Endothelial cell of umbilical vein (primary cell): ENCODE data around the gene BTBD18. TPM values are rescaled to one million over a fixed set of nuclear protein-coding genes. Genes with fewer than 3 reads are reported as not detected.
A peak's percentile ranks its signal among the peaks of the same experiment; 100 is the strongest.

ENCODE experiments used
- BruUV-seq: library from RNA; stranded (reverse); fragments of 400-500 nt; replicated peaks from 2 replicates; lab custom pipeline; 2021; lab: Mats Ljungman, UMichigan
- CTCF ChIA-PET: fragments of 300-600, 350-600 bp; sonication (Branson Sonifier 250); formaldehyde crosslinking; loops from one replicate; lab custom pipeline; 2021; ENCODE audit warnings: antibody characterized with exemption, inconsistent platforms; lab: Charles Lee
- POLR2A ChIA-PET: fragments of 300-600, 350-600 bp; sonication (Branson Sonifier 250); formaldehyde crosslinking; loops from one replicate; lab custom pipeline; 2021; ENCODE audit warnings: antibody characterized with exemption, inconsistent platforms; lab: Charles Lee
- DNase-seq: peaks from one replicate; pipeline ENCODE4 v3.0.0-alpha.2; 2011; ENCODE audit warnings: low read depth, low spot score
- FAIRE-seq: peaks from 2 replicates; lab custom pipeline; 2011; peaks lifted over from hg19 to GRCh38; lab: Jason Lieb, UNC
- H2AFZ ChIP-seq: 2 replicates; pipeline ENCODE4 v1.6.0; 2012; ENCODE audit warnings: low read depth, low read length, control low read depth, inconsistent platforms
- H3K27ac ChIP-seq: 2 replicates; pipeline ENCODE4 v1.5.1; 2011; ENCODE audit warnings: low read depth, mild to moderate bottlenecking, control low read depth, low read length, moderate library complexity; ENCODE audit not compliant: insufficient read depth
- H3K27me3 ChIP-seq, 2 experiments: 2 replicates each; pipeline versions ENCODE4 v1.6.0 to v1.6.1; 2011; ENCODE audit warnings: low read length in 2 of 2, mixed read lengths in 1 of 2; ENCODE audit not compliant: control insufficient read depth in 2 of 2, insufficient read depth in 2 of 2
- H3K36me3 ChIP-seq, 2 experiments: 2 replicates in 1 of 2; 3 replicates in 1 of 2; pipeline ENCODE4 v1.5.1; 2011; ENCODE audit warnings: low read length in 2 of 2, mild to moderate bottlenecking in 1 of 2, moderate library complexity in 1 of 2; ENCODE audit not compliant: control insufficient read depth in 2 of 2, insufficient read depth in 2 of 2; ENCODE audit errors: extremely low read depth in 1 of 2
- H3K4me1 ChIP-seq: 3 replicates; pipeline ENCODE4 v1.5.1; 2011; ENCODE audit warnings: mild to moderate bottlenecking, low read length; ENCODE audit not compliant: control insufficient read depth, insufficient read depth; ENCODE audit errors: extremely low read depth
- H3K4me2 ChIP-seq: 2 replicates; pipeline ENCODE4 v1.6.1; 2011; ENCODE audit warnings: low read length, control low read depth, mixed read lengths; ENCODE audit not compliant: insufficient read depth
- H3K4me3 ChIP-seq, 3 experiments: fragments of 200-600 bp in 1 of 3; sonication (generic), shearing (Covaris generic) in 1 of 3; replicated peaks in 1 of 3; 2 replicates each; pipeline ENCODE4 v1.5.1; 2011 to 2016; ENCODE audit warnings: control low read depth in 3 of 3, low read length in 3 of 3, mild to moderate bottlenecking in 2 of 3, inconsistent platforms in 1 of 3, low read depth in 1 of 3, moderate library complexity in 1 of 3; ENCODE audit not compliant: insufficient read depth in 1 of 3
- H3K79me2 ChIP-seq: 2 replicates; pipeline ENCODE4 v1.6.0; 2012; ENCODE audit warnings: low read length, inconsistent platforms; ENCODE audit not compliant: control insufficient read depth, insufficient read depth
- H3K9ac ChIP-seq: replicated peaks from 2 replicates; pipeline ENCODE3; 2011; ENCODE audit warnings: low read length, control low read depth; ENCODE audit not compliant: insufficient read depth; ENCODE audit errors: extremely low read depth
- H3K9me1 ChIP-seq: replicated peaks from 3 replicates; pipeline ENCODE4 v1.6.0; 2011; ENCODE audit warnings: mild to moderate bottlenecking, low read length; ENCODE audit not compliant: control insufficient read depth, insufficient read depth; ENCODE audit errors: extremely low read depth
- H3K9me3 ChIP-seq: replicated peaks from 2 replicates; pipeline ENCODE4 v1.5.1; 2012; ENCODE audit warnings: low read length, inconsistent platforms; ENCODE audit not compliant: control insufficient read depth, insufficient read depth
- H4K20me1 ChIP-seq: replicated peaks from 2 replicates; pipeline ENCODE3; 2011; ENCODE audit warnings: mild to moderate bottlenecking, low read length; ENCODE audit not compliant: control insufficient read depth, insufficient read depth; ENCODE audit errors: extremely low read depth
- FOS ChIP-seq: IDR thresholded peaks from 2 replicates; pipeline ENCODE4 v1.6.1; 2011; ENCODE audit warnings: mild to moderate bottlenecking, low read length, moderate library complexity, borderline replicate concordance; ENCODE audit not compliant: insufficient read depth
- MYC ChIP-seq: IDR thresholded peaks from one replicate; pipeline ENCODE4 v1.6.1; 2011; ENCODE audit warnings: mild to moderate bottlenecking, low read depth, low read length
- POLR2A ChIP-seq: IDR thresholded peaks from 2 replicates; pipeline ENCODE4 v1.6.1; 2012; ENCODE audit warnings: low read depth, mild to moderate bottlenecking, control low read depth, low read length
- POLR2AphosphoS5 ChIP-seq: IDR thresholded peaks from 2 replicates; pipeline ENCODE4 v1.6.1; 2012; ENCODE audit warnings: low read depth, mild to moderate bottlenecking, control low read depth, low read length, moderate library complexity; ENCODE audit not compliant: insufficient read depth
- dilution Hi-C: fragments of 300-500 bp; cut with MboI; formaldehyde crosslinking; loops from one replicate; pipeline ENCODE4 v1.15.0; 2019; ENCODE audit warnings: low sequenced_read_pairs; ENCODE audit not compliant: extremely low pct_ligation_motif_present
- intact Hi-C: fragments of 100-400 bp; cut with micrococcal nuclease; formaldehyde crosslinking; loops from one replicate; pipeline ENCODE4 v1.10.0; 2022
- polyA plus RNA-seq, 4 experiments: library from polyadenylated mRNA; depleted of rRNA in 3 of 4; stranded (reverse) in 3 of 4; unstranded in 1 of 4; fragments of >200 nt; gene quantifications; 2 replicates each; pipeline versions ENCODE4 v1.2.1 to v1.2.3, GENCODE V29; 2011 to 2012; ENCODE audit warnings: missing spikeins in 1 of 4
- total RNA-seq: library from RNA; stranded (reverse); gene quantifications from 2 replicates; pipeline ENCODE4 v1.2.3, GENCODE V29; 2021
- TF ChIP-seq, protein P1 (sequence below): IDR thresholded peaks from 2 replicates; pipeline ENCODE4 v1.6.1; 2011; ENCODE audit not compliant: insufficient read depth, insufficient read length
- TF ChIP-seq, protein P2 (sequence below), 2 donors: IDR thresholded peaks; 1 replicate in 1 of 2; 2 replicates in 1 of 2; pipeline ENCODE4 v1.5.1; 2011; ENCODE audit warnings: low read length in 2 of 2, mild to moderate bottlenecking in 2 of 2, moderate library complexity in 2 of 2, control low read depth in 1 of 2, inconsistent platforms in 1 of 2, low read depth in 1 of 2; ENCODE audit not compliant: insufficient read depth in 1 of 2; ENCODE audit errors: extremely low read depth in 1 of 2

Gene BTBD18
- total and polyA plus RNA-seq, 2 donors (not counting 3 experiments of a cell fraction or from before 2014, with no cell fraction given), result not detected

DNA sequence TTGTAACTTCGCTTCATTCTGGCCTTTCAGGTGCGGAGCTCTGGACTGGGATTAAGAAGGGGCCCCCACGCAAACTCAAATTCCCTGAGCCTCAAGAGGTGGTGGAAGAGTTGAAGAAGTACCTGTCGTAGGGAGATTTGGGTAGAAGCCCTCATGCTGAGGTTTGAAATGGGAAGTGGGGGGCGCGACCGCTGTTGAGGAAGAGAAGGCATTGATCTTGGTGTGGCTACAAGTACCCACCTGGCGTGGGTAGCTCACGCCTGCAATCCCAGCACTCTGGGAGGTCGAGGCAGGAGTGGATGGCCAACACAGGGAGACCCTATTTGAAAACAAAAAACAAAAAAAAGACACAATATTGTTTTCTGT is 9.5 kb downstream of the BTBD18 start:
- no peak for DNase-seq
- CTCF ChIA-PET, result interaction anchor here (1.0 to 3.5 kb wide), 6 partner anchors 10 to 98 kb away, joined by 3 to 45 read pairs (median 4); partner anchors contain the start of genes BTBD18 and MED19
- no peak for TF ChIP-seq FOS
- peaks cover 2 to 21% of the 10 kb centered on the region in 2 experiments for H3K36me3 ChIP-seq
- H3K4me1 ChIP-seq, result peaks cover 11% of the 10 kb centered on the region
- BruUV-seq, result TSS peak; percentile 31
- H4K20me1 ChIP-seq, result no peaks in the 10 kb centered on the region
- H3K27ac ChIP-seq, result peak overlapping the region; percentile 71
- H3K27me3 ChIP-seq, result no peaks in the 10 kb centered on the region
- peak overlapping the region; percentile 55 to 94 (median 75) for H3K4me3 ChIP-seq
- peak overlapping the region; percentile 76 for H3K9ac ChIP-seq
- H3K79me2 ChIP-seq, result peaks cover 12% of the 10 kb centered on the region
- dilution Hi-C loops (no loop called here), intact Hi-C loops (no loop called here)
- no peaks in the 10 kb centered on the region for H3K9me3 ChIP-seq
- POLR2A ChIA-PET, result interaction anchor here (0.7 to 1.6 kb wide), 5 partner anchors 10 to 59 kb away, joined by 3 to 5 read pairs (median 4); partner anchors contain the start of genes BTBD18, MED19 and TMX2
- H3K9me1 ChIP-seq, result no peaks in the 10 kb centered on the region
- peak overlapping the region; percentile 95 for H3K4me2 ChIP-seq
- FAIRE-seq, result no peak
- H2AFZ ChIP-seq, result peak overlapping the region; percentile 5

DNA sequence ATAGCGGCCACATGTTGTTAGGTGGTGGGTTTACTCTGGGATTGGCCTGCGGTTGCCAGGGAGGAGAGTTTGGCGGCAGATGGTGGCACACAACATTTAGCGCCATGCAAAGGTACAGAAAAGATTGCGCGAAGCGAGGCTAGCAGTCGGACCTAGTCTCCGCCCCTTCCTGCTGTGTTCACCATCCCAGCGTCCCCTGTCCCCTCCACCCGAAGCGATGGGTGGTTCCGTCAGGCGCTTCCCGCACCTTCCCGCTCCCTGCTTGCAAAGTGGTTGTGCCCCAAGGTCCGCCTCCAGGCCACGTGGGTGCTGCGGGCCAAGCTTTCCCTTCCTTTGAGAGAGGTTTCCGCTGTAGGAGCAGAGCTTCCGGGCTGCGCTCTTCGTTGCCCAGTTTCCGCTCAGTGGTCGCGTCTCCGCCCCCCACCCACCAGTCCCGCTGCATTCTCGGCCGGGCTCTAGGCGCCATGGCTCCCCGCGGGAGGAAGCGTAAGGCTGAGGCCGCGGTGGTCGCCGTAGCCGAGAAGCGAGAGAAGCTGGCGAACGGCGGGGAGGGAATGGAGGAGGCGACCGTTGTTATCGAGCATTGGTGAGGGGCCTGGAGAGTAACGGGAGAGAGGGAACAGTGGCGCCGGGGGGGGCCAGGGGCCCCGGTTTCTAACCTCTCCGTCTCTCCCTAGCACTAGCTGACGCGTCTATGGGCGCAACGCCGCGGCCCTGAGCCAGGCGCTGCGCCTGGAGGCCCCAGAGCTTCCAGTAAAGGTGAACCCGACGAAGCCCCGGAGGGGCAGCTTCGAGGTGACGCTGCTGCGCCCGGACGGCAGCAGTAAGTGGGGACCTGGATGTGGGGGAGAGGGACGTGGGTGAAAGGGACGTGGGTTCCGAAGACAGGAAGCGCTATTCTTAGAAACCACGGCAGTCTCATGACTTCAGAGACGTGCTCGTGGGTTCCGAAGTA is 10.2 kb downstream of the BTBD18 start, which contains the start of gene SELENOH:
SELENOH (plus strand) TSS at position 360 of the 955 bp plus-strand sequence; CDS start at position 465, 105 bp downstream.
- Histone ChIP-seq H4K20me1 (no peaks in the 10 kb centered on the region), H3K27me3 (no peaks in the 10 kb centered on the region), H3K27ac (peak within 1 kb of the TSS; percentile 71), H3K36me3 (peaks cover 0 to 21% of the 10 kb centered on the region in 2 experiments), H2AFZ (peak within 1 kb of the TSS; percentile 50), H3K79me2 (peaks cover 12% of the 10 kb centered on the region), H3K4me2 (peak within 1 kb of the TSS; percentile 95), H3K9me3 (no peaks in the 10 kb centered on the region), H3K9ac (peak within 1 kb of the TSS; percentile 76), H3K4me1 (peaks cover 11% of the 10 kb centered on the region), H3K9me1 (no peaks in the 10 kb centered on the region), H3K4me3 (peak within 1 kb of the TSS; percentile 55 to 94 (median 75))
- CTCF ChIA-PET, result interaction anchor here (1.0 to 3.5 kb wide), 6 partner anchors 10 to 97 kb away, joined by 3 to 45 read pairs (median 4); partner anchors contain the start of genes BTBD18 and MED19
- FAIRE-seq (peak; percentile 99), DNase-seq (peak; percentile 98)
- dilution Hi-C loops (no loop called here), intact Hi-C loops (loop anchor here (1.0 to 2.0 kb wide), 5 partner anchors 21 to 74 kb away; partner anchors contain the start of genes MED19 and TMX2)
- no TSS peak for BruUV-seq
- POLR2A ChIA-PET, result interaction anchor here (0.7 to 1.6 kb wide), 8 partner anchors 9 to 59 kb away, joined by 3 to 5 read pairs (median 4); partner anchors contain the start of genes BTBD18, MED19 and TMX2
- TF ChIP-seq POLR2AphosphoS5 (peak; percentile 98), MYC (peak; percentile 82), POLR2A (peak; percentile 95)
- TF ChIP-seq, protein P1, sequence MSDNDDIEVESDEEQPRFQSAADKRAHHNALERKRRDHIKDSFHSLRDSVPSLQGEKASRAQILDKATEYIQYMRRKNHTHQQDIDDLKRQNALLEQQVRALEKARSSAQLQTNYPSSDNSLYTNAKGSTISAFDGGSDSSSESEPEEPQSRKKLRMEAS, result peak; percentile 97
- TF ChIP-seq, protein P2, sequence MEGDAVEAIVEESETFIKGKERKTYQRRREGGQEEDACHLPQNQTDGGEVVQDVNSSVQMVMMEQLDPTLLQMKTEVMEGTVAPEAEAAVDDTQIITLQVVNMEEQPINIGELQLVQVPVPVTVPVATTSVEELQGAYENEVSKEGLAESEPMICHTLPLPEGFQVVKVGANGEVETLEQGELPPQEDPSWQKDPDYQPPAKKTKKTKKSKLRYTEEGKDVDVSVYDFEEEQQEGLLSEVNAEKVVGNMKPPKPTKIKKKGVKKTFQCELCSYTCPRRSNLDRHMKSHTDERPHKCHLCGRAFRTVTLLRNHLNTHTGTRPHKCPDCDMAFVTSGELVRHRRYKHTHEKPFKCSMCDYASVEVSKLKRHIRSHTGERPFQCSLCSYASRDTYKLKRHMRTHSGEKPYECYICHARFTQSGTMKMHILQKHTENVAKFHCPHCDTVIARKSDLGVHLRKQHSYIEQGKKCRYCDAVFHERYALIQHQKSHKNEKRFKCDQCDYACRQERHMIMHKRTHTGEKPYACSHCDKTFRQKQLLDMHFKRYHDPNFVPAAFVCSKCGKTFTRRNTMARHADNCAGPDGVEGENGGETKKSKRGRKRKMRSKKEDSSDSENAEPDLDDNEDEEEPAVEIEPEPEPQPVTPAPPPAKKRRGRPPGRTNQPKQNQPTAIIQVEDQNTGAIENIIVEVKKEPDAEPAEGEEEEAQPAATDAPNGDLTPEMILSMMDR (IDR thresholded peaks at IDR 0.05; ENCODE audit: extremely low read depth in 1 of 2, insufficient read depth in 1 of 2, low read depth in 1 of 2, low read length in 2 of 2), result no peak
